GM21717 (cell line): Measurements from ENCODE around the gene UBE2S.

Experiments used
- ATAC-seq: cut with Tn5 transposase; IDR thresholded peaks from one replicate; pipeline ENCODE4 v1.9.1; 2021; ENCODE audit warnings: mild to moderate bottlenecking, moderate library complexity; ENCODE audit not compliant: unreplicated experiment

The UBE2S gene

DNA sequence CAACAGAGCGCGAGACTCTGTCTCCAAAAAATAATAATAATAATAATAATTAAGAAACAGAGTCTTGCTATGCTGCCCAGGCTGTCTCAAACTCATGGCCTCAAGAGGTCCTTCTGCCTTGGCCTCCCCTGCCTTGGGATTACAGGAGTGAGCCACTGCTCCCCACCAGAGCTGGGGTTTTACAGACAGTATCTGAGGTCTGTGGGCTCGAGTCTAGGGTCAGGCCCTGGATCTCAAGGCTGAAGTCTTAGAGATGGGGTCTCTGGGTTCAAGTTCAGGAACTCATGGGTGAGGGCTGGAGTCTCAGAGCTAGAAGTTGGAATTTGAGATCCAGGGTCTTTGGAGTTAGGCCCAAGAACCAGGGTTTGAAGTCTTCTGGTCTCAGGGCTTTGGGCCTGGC lies 40.8 kb downstream of the UBE2S start:
- no peak for ATAC-seq

DNA sequence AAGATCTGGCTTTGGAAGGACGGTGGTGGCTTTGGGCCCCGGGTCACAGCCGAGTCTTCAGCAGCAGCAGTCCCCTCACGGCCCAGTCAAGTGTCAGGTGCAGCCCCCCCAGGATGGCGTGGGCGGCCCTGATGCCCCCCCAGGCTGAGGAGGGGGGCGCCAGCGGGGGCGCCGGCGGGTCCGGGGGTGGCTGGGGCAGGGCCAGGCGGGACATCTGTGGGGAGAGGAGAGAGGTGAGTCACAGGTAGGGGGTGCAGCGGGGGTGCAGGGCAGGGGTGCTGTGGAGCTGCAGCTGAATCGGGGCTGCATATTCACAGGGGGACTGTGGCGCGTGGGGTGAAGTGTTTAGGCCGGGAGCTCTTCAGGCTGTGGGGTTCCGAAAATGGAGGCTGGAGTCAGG lies 41.6 kb downstream of the UBE2S start:
- ATAC-seq = no peak

DNA sequence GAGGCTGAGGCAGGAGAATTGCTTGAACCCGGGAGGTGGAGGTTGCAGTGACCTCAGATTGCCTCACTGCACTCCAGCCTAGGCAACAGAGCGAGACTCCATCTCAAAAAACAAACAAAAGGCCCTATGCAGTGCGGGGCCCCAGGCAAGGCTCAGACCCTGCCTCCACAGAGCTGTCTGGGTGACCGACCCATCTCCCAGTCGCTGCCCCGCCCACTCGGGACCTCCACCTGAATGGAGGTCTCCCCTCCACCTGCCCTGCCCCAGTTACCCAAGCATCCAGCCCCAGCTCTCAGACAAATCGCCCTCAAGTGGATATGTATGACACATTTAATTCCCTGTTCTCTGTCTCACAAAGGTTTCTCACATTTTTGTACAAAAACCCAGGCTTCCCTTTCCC lies 42.3 kb downstream of the UBE2S start:
- ATAC-seq = no peak

DNA sequence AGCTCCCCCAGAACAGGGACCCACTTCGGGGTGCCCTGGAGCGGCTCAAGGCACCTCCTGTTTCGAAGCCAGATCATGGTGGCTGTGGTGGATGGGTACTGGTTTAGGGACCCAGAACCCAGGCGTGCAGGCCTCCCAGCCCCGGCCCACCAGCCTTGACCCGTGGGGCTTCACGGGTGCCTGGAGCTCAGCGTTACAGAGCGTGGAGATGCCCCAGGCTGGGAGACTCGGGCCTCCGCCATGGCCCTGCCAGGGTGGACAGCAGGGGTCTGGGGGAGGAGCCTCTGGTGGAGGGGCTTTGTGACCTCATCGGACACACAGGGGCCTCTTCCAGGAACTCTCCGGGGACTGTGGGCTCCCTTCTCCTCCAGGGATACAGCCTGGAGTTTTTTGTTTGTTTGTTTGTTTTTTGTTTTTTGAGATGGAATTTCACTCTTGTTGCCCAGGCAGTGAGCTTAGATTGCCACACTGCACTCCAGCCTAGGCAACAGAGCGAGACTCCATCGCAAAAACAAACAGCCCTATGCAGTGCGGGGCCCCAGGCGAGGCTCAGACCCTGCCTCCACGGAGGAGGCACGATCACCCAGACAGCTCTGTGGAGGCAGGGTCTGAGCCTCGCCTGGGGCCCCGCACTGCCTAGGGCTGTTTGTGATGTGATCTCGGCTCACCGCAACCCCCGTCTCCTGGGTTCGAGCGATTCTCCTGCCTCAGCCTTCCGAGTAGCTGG lies 44.4 kb downstream of the UBE2S start, which contains the start of gene GARIN5B:
Gene GARIN5B, minus strand, starts transcription at position 271 of the 727 bp plus-strand sequence. Its CDS starts 194 bp downstream, at position 77.
- no peak for ATAC-seq

DNA sequence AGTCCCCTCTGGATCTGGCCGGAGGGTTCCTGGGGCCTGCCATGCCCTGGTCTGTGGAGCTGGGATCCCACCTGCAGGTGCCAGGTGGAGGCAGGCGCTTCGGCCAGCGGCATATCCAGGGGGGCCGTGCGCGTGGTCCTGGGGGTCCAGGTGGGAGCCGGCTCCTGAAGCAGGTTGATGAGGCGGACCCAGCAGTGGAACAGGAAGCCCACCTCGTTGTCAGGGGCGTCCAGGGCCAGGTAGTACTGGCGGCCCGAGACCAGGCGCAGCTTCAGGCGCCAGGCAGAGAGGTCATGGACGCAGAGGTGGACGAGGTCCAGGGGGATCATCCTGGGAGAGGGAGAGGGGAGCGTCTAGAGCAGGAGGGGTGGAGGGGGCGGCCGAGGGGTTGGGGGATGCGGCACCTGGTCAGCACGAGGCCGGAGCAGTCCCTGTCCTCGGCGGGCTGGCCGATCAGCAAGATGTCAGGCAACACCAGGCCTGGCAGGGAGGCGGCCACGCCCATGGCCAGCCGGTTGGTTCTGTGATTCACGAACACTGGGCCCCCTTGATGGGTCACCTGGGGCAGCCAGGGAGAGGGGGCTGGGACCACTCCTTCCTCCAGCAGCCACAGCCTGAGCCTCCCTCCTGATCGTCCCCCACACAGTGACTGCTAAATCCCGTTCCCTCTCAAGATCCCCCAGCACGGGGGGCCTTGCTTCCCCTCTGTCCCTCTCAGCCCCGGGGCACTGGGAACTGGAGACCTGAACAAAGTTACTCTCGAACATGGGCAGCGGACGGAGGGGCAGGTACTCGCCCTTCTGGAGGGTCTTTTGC lies 45.2 kb downstream of the UBE2S start:
- no peak for ATAC-seq

DNA sequence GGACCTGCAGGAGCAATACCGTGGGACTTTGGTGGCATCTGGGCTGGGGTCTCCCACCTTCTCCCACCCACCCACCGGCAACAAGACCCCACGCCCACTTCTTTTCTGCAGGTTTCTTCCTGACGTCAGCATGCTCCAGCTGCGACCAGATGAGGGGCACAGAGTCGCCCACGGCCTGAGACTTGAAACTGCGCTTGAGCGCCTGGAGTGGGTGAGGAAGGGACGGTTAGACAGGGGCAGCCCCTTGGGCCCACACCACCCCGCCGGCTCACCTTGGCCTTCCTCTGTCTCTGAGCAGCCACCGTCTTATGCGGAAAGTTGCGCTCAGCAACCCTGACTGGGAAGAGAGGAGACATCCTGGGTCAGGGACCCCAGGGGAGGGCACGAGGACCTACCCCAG lies 46.7 kb downstream of the UBE2S start:
- ATAC-seq = no peak

DNA sequence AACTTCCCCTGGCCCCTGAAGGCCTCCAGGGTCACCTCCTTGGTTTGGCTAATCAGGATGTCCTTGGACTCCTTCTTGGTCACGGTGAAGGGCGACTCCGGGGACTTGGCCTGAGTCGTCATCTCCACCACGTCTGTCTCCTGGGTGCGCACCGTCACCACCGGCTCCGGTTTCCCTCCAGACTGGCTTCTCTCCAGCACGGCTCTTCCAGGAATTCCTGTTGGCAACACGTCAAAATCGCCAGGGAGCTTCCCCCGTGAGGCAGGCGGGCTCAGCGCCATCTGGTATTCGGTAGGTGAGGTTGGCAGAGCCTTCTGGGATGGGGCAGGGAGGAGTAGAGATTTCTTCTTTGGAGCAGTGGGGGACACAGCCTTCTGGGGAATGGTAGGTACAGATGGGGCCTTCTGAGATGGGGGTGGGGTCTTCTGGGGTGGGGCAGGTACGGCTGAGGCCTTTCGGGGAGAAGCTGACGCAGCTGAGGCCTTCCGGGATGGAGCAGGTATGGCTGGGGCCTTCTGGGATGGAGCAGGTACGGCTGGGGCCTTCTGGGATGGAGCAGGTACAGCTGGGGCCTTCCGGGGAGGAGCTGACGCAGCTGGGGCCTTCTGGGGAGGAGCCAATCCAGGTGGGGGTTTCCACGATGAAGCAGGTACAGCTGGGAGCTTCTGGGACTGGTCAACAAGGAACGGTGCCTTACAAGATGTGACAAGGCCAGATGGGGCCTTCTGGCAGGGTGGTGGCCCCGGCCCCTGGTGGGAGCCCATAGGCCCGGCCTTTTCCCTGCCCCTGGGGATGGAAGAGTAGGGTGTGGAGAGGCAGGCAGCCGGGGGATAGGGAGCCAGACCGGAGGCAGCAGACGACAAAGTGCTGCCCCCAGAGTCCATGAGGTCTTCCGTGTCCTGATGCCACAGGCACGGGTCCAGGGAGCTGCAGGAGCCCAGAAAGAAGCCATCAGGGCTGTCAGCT lies 48.4 kb downstream of the UBE2S start:
- ATAC-seq = no peak

DNA sequence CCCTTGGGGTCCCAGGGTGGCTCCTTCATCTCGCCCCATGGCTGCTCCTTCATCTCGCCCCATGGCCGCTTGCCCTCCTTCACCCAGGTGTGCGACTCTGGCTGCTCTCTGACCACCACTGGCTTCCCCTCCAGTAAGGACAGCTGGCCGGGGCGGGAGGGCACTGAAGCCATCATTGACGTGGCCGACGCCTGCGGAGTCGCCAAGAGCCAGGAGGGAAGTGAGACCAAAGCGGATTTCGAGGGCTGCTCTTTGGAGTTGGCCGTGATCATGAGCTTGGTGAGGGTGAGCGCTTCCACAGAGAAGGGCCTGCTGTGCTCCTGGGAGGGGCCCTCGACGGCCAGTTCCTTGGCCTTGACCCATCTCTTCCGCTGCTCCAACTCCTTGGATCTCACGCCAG lies 49.1 kb downstream of the UBE2S start:
- ATAC-seq = no peak

DNA sequence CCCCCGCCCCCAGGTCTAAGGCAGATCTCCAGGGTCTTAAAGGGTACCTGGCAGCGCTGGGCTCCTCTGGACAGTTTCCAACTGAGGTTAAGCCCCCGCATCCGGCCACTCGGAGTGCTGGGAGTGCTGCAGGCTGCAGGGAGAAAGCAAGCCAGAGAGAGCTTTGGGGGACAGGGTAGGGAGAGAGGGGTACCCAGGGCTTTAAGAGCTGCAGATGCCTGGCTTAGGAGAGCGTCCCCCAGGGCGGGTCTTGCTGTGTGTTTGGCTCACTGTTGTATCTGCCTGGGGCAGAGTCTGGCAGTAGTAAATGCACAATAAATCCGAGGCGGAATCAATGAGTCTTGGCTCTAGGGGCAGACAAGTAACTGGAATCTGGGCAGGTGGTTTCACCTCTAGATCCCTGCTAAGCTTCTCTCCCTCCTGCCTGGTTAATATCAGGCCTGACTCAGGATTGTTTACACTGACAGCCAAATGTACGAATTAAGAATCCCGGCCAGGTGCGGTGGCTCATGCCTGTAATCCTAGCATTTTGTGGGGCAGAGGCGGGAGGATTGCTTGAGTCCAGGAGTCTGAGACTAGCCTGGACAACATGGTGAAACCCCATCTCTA lies 52.3 kb downstream of the UBE2S start:
- no peak for ATAC-seq

DNA sequence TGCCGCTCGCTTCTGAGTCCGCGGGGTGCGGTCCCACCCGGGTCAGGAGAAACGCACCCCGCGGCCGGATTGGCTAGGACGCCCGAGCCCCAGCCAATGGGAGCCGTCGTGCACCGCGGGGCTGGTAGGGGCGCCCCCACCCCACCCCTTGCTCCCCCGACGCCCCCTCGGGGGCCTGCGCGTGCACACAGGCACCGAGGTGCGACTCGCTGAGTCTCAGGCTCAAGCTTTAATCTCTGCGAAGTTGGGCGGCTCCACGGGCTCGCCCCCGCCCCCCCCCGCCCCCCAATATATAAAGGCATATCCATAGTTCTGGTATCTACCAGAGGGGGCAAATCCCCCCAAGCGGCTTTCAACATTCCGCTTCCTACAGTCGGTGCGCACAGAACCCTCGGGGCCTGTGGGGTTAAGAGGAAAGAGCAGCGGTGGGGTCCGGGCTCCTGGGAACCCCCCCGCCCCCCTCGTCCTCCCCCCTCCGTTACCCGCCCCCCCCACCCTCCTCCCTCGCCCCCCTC lies 52.8 kb downstream of the UBE2S start, which contains the start of gene COX6B2:
Gene COX6B2, minus strand, starts transcription at position 22 of the 515 bp plus-strand sequence. CDS start 198 bp downstream, outside the sequence.
- no peak for ATAC-seq

DNA sequence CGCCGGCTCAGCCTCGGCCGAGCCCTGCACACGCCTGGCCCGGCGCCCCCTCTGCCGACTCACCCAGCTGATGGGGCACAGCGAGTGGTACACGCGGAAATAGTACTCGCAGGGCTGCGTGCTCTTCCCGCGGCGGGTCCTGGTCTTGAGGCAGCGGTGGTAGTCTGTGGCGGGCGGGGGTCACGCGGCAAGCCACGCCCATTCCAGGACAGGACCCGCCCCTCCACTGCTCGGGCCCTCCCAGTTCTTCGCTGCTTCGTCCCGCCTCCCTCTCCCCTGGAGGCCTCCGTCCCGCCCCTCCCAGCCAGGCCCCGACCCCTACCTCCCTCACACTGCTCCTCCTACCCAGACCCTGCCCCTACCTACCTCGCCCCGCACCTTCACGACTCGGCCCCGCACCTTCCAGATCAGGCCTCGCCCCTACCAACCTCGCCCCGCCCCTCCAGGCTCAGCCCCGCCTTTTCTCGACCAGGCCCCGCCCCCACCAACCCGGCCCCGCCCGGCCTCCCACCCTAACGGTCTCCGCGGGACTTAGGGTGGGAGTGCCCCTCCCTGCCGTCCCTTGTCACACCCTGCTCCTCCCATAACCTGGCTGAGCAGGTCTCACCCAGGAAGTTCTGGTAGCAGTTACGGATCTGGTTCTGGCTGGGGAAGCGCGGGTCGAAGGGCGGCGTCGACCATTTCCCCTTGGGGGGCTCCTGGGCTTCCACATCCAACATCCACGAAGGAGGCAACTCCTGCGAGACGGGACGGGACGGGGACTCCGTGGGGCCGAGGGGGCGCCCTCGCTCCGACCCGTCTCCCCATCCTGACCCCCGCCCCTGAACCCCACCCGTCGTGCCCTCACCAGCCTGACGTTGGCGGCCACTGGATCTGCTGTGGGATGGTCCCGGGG lies 53.5 kb downstream of the UBE2S start:
- no peak for ATAC-seq

DNA sequence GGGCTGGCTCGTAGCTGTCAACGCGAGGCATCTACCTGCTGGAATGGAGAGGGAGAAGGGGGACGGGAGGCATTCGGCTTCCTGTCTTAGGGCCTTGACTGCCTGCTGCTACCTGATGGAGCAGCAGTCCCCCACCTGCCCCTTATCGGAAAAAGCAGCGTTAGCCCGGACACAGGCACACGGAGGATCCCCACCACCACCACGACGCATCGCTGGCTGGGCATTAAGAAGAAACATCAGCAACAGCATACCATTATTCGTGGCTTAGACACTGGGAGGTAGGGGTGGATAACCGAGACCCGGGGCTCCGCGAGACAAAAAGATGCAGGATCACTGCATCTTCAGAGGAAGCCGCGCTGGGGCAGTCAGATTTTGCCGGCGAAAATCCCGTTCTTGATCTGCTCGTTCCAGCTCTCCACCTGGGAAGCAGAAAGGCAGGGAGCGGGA lies 54.2 kb downstream of the UBE2S start:
- ATAC-seq = no peak

DNA sequence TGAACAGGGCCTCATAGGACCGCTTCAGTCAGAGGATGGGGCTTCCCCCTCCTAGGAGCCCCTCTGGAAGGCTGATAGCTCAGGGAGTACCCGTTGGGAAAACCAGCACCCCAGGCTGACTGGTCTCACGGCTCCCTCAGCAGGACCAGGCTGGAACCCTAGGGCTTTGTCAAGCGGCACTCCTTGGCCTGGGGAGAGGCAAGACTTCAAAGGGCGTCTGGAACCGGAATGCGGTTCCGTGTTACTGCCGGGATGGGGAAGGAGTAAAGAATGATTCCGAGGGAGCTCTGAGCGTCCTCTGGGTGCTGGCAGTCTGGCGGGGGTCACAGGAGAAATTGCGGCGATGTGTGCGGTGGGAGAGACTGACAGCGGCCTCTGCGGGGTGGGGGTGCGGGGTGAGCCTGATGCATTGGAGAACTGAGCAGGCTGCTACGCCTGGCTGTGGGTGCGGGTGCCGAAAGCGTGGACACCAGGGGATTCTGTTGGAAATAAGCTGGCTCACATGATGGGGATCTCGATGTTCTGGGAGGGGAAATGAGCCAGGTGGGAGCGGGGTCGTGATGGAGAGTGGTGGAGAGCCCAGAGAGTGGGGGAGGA lies 54.9 kb downstream of the UBE2S start:
- ATAC-seq = no peak

DNA sequence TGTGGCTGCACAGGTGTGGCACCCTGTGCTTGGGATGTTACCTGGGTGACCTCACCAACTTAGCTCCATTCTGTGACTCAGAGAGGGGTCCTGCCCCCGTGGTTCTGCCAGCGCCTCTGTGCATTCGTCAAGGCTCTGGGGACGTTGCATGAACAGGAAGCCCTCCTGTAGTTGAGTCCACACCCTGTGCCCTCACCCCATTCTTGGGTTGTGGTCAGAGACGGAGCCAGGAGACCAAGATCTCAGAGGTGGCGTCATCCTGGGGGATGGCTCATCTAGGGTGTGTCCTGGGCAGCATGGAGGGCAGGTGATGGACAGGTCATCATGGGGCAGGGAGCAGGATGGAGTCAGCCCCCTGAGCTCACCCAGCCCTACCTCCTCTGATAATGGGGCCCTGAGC lies 55.5 kb downstream of the UBE2S start:
- ATAC-seq = no peak

DNA sequence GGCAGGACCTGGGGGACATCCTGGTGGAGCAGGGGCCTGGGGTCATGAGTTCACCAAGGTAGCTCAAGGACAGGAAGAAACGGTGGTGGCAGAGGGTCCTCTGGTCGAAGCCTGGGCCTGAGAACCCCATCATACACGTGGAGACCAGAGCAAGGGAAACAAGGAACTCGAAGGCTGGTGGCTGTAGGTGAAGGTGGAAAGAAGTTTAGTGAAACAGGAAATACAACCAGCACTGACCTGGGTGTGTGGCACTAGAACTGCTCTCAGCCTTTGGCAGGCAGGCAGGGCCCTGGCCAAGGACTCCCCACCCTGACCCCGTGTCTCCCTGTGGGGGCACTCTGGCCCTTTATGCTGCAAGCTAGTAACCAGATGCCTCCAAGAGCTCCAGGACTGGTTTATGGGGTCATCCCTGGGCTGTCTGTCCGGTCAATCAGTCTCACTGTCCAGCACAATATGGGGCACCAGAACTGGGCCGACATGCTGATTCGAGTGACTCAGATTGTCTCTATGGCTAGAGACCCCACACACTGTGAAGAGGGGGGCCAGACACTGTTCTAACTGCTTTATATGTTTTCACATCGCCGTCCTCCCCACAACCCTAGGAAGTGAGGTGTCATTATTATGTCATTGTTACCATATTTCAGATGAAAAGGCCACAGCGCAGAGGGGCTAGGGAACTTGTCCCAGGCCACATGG lies 56.8 kb downstream of the UBE2S start:
- ATAC-seq = no peak
